ENCODE measurements around the gene WDR18.

GRCh38 chr19:943551-944170 is 40.5 kb upstream of the WDR18 start:
- TF ChIP-seq, protein P1, sequence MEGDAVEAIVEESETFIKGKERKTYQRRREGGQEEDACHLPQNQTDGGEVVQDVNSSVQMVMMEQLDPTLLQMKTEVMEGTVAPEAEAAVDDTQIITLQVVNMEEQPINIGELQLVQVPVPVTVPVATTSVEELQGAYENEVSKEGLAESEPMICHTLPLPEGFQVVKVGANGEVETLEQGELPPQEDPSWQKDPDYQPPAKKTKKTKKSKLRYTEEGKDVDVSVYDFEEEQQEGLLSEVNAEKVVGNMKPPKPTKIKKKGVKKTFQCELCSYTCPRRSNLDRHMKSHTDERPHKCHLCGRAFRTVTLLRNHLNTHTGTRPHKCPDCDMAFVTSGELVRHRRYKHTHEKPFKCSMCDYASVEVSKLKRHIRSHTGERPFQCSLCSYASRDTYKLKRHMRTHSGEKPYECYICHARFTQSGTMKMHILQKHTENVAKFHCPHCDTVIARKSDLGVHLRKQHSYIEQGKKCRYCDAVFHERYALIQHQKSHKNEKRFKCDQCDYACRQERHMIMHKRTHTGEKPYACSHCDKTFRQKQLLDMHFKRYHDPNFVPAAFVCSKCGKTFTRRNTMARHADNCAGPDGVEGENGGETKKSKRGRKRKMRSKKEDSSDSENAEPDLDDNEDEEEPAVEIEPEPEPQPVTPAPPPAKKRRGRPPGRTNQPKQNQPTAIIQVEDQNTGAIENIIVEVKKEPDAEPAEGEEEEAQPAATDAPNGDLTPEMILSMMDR (IDR thresholded peaks at IDR 0.05; ENCODE audit: poor library complexity, severe bottlenecking) = no peak
- no peak for TF ChIP-seq POLR2AphosphoS5 (IDR thresholded peaks at IDR 0.05)
- TF ChIP-seq, protein P2, sequence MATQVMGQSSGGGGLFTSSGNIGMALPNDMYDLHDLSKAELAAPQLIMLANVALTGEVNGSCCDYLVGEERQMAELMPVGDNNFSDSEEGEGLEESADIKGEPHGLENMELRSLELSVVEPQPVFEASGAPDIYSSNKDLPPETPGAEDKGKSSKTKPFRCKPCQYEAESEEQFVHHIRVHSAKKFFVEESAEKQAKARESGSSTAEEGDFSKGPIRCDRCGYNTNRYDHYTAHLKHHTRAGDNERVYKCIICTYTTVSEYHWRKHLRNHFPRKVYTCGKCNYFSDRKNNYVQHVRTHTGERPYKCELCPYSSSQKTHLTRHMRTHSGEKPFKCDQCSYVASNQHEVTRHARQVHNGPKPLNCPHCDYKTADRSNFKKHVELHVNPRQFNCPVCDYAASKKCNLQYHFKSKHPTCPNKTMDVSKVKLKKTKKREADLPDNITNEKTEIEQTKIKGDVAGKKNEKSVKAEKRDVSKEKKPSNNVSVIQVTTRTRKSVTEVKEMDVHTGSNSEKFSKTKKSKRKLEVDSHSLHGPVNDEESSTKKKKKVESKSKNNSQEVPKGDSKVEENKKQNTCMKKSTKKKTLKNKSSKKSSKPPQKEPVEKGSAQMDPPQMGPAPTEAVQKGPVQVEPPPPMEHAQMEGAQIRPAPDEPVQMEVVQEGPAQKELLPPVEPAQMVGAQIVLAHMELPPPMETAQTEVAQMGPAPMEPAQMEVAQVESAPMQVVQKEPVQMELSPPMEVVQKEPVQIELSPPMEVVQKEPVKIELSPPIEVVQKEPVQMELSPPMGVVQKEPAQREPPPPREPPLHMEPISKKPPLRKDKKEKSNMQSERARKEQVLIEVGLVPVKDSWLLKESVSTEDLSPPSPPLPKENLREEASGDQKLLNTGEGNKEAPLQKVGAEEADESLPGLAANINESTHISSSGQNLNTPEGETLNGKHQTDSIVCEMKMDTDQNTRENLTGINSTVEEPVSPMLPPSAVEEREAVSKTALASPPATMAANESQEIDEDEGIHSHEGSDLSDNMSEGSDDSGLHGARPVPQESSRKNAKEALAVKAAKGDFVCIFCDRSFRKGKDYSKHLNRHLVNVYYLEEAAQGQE (IDR thresholded peaks at IDR 0.05; ENCODE audit: borderline replicate concordance) = no peak
